NCI-H526 (cell line): Measurements from ENCODE around the gene FOXA3.
"Not testable (repeated sequence)": the region's sequence is repeated elsewhere in the genome, so short reads cannot be mapped to it uniquely, and the experiment has no call there.

Experiments
- DNase-seq, 2 experiments: peaks; one replicate each; lab custom pipeline; 2025; lab: John Stamatoyannopoulos, UW

Gene FOXA3

DNA sequence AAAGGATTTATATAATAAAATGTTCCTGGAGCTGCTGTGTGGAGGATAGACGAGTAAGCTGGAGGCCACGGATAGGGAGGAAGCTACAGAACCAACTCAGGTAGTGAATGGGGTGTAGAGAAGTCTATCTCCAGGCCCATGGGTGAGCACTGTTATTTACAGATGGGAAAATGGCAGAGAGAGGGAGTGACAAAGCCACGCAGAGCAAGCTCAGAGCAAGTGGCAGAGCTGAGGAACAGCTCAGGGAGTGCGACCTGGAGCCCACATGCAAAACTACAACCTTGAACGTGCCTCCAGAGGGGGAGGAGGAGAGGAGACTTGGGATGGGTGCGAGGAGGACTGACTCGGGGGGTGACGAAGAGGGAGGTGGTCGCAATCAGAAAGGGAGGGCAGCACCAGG lies 35.6 kb upstream of the FOXA3 start:
- no peak for DNase-seq

DNA sequence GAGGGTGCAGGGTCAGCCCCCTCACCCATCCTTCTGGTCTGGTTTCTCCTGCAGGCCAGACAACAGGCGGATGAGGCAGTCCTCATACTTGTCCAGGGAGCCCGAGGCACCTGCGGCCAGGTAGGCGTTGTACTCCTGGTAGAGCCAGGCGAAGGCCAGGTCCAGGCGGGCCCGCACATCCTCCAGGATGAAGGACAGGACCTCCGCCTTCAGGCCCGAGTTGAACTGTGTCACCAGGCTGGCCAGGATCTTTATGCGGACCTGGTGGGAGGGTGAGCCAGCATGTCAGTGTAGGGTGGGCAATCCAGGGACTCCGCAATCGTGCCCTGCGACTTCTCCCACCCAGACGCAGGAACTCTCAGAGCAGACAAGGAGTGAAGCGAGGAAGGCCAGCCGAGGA lies 35.2 kb upstream of the FOXA3 start:
- DNase-seq, result no peak

DNA sequence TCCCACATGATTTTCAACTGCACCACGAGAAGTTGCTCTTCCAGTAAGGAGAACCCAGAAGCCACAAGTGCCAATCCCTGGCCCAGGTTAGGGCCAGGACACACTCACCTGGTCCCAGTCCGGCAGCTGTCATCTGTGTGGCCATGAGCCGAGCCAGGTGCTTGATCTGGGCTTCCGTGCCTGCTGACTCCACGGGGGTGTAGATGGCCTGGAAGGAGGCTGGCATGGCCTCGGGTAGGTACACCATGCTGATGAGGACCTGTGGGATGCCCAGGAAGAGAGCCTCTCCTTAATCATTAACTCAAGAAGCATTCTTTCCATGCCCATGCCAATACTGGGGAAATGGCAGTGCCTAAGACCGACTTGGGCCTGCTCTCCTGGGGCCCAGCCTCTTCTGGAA lies 29.2 kb upstream of the FOXA3 start:
- DNase-seq, result no peak

DNA sequence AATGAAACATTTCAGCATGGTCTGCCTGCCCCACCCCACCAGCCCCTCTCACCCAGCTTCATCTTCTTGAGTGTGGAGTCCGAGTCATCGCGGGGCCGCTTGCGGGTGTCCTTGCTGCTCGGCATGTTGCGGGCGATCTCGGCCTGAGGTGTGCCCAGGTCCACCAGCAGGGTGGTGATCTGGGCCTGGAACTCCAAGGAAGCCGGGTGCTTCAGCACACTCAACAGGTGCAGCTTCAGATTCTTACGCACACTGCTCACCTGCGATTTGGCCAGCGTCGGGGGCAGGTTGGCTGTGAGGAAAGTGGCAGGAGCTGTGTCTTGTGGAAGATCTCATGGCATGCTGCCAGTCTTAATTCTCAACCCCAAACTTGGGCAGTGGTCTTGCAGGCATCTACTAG lies 21.9 kb upstream of the FOXA3 start:
- no peak for DNase-seq

DNA sequence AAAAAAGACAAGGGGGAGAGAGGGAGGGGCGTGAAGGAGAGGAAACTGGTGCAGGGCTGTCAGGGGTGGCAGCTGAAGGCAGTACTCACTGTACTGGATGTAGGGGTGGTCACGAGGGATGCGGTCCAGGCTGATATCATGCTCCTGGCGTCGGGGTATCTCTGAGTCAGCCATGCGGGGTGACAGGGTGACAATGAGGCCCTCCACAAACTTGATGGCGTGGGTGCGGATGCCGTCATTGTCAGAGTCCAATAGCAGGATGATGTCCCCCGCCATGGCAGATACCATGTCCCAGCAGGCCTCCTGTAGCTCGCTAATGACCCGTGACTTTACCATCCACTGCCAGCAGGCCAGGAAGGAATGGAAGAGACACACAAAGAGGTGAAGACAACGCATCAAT lies 16.5 kb upstream of the FOXA3 start:
- no peak for DNase-seq

DNA sequence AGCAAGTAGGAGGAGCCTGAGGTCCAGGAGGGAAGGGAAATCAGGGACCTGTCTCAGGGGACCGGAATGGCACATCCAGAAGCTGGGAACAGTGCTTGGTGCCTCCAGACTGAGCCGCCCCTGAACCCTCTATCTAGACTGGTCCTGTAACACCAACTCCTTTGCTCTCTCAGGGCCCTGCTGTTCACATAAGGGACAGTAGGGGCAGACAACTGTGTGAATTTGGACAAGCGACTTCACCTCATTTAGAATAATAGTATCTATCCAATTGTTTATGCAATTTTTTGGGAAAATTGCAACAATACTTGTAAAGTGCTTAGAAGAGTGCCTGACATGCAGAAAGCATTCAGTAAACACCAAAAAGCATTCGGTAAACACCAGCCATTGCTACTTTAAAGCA lies 15.2 kb upstream of the FOXA3 start:
- DNase-seq, result no peak

DNA sequence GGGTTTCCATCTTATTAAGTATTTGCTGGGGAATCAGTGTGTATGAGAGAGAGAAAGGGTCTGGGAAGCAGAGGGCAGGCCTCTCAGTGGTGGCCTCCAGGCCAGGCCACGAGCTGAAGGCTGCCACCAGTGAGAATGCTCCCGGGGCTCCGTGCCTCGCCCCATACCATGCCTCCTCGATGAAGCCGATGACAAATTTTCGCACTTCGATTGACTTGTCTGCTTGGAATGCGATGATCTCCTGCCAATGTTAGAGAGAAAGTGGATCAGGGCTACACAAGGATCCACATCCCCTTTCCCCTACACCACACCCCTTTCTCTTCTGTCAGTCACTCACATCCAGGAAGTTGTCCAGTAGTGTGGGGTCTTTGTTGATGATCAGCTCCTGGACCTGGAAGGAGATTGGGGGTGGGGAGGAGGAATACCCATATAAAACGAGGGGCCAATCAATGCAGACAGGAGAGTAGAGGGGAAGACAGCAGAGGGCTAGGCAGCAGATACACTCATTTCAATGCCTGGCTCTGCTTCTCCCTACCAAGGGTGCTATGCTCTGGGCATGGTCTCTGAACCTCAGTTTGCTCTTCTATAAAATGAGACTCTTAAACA lies 11.9 kb upstream of the FOXA3 start:
- DNase-seq, result no peak

DNA sequence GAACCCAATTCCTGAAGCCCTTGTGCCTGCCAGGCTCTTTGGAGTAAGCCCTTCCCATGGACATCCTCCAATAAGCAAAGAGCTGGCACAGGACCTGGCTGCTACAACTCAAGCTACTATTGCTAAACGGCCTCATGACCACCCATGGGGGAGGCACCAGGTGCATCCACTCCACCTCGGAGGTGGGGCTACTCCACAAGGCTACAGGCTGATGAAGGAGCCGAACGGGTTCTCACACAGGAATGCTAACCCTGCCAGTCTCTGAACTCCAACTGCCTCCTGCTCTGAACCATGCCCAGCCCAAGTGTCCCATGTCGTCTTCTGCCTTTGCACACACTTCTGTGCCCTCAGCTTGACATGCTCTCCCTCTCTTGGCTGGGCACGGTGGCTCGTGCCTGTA lies 11.1 kb upstream of the FOXA3 start:
- no peak for DNase-seq

DNA sequence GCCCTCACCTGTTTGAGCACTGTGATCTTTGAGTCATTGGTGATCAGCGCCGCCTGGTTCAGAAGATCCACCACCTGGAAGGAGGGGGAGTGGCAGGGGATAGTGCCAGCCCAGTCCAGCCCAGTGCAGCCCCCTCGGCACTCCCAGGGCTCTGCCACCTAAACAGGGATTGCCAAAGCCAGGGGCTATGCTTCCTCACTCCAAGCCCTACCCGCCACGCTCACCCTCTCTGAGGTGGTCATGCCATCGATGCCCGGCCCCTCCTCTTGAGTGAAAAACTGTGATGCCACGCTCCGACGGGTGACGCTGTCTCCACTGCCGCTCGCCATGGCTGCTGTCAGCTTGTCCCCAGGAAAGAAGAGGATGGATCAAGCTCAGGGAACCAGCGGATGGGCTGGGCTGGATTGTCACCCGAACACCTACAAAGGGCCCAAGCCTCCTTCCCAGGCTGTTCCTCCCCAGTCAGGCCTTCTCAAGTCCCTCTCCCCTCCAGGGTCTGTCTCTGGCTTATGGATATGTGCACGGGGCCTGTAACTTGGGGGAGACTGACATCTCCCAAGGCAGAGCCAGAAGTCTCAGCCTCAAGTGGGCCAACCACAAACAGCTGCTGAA lies 9.9 kb upstream of the FOXA3 start:
- no peak for DNase-seq

DNA sequence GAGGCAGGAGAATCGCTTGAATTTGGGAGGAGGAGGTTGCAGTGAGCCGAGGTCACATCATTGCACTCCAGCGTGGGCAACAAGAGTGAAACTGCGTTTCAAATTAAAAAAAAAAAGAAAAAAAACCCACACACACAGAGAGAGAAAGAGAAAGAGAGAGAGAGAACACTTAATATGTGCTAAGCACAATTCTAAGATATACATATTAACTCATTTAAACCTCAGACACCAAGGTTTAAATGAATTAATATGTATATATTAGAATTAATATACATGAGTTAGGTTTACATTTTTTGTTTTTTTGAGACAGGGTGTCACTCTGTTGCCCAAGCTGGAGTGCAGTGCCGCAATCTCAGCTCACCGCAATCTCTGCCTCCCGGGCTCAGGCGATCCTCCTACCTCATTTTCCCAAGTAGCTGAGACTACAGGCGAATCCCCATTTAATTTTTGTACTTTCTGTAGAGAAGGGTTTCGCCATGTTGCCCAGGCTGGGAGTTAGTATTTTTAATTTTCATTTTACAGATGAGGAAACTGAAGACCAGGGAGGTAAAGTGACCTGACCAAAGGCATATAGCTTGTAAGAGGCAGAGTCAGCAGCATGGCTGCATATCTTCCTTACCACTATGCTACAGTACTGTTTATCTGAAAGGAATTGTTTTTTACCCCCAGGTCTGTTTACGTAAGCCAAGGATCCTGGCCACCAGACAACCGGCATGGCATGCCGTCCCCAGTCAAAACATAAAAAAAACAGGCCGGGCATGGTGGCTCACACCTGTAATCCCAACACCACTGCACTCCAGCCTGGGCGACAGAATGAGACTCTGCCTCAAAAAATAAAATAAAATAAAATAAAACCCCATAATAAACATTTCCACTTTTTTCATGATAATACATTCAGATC lies 3.5 kb upstream of the FOXA3 start:
- DNase-seq, result no peak

DNA sequence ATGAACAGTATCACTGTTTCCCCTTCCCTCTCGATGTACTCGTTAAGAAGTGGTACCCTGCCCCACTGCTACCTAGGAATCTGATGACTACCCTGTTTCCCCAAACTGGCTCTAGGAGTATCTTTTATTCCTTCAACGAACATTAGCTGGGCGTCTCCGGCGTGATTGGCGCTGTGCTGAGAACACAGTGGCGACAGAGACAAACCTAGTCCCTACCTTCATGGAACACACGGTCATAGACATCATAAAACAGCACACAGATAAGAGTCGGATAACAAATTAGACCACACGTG lies 1.9 kb upstream of the FOXA3 start:
- DNase-seq, result no peak

DNA sequence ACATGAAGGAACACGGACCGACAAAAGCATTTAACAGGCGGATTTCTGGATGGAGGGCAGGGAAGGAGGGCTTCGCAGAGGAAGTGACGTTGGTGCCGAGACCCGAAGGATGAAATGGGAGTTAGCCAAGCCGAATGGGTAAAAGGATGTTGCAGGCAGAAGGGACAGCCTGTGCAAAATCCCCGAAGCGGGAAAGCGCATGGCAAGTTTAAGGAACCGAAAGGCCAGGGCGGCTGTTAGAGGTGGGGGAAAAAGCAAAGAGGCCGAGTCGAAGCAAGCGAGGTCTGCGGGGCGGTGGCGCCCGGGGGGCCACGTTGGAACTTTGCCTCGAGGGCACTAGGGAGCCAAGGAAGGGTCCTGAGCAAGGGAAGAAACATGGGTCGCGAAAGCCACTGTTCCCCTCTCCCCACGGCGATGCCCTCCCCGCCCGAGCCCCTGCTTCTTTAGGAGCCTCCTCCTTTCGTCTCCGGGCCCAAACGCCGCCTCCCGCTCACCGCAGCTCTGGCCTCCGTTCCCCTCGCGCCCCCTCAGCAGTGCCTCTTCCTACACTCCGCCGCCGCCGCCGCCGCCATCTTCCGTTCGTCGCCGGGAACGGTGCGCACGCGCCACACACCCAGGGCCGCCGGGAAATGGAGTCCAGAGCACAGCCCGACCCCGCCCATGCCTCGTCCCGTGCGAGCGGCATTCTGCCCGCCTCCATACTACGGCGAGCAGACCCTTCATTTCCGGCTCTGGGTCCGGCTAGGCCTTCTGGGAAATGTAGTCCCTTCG lies 1.4 kb upstream of the FOXA3 start, which contains the start of gene SYMPK:
Gene SYMPK, minus strand, starts transcription at position 584 of the 771 bp plus-strand sequence. CDS start 8,652 bp downstream, outside the sequence.
- peak; percentile 96 to 99 for DNase-seq

DNA sequence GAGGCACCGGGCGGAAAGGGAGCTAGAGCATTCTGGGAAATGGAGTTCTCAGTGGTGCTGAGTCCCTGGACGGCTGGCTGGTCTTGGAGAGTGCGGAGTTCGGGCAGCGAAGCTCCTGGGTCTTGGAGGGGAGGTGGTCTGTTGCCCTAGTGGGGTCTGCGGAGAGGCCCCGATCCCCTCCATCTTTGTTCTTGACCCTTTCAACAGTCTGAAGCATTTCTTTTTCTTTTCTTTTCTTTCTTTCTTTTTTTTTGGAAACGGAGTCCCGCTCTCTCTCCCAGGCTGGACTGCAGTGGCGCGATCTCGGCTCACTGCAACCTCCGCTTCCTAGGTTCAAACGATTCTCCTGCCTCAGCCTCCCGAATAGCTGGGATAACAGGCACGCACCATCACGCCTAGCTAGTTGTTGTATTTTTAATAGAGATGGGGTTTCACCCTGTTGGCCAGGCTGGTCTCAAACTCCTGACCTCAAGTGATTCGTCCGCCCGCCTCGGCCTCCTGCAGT lies 739 bp upstream of the FOXA3 start:
- DNase-seq, result no peak

DNA sequence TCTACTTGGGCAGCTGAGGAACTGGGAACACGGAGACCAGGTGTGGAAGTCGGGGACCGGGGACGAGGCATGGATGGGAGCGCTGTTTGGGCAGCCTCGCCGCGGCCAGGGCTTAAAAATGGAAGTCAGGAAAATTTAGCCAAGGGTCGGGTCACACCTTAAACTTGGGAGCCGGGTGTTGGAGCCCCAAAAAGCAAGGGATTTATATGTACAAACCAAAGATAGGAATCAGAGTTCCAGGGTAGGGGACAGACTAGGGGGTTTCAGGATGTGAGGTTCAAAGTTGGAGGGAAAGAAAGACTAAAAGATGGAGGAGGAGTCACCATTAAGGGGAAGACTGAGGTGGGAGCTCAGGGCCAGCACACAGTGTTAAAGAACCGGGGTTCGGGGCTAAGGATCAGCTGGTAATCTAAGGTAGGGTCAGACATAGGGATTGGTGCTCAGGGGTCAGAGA lies 530 bp downstream of the FOXA3 start:
- DNase-seq, result no peak

DNA sequence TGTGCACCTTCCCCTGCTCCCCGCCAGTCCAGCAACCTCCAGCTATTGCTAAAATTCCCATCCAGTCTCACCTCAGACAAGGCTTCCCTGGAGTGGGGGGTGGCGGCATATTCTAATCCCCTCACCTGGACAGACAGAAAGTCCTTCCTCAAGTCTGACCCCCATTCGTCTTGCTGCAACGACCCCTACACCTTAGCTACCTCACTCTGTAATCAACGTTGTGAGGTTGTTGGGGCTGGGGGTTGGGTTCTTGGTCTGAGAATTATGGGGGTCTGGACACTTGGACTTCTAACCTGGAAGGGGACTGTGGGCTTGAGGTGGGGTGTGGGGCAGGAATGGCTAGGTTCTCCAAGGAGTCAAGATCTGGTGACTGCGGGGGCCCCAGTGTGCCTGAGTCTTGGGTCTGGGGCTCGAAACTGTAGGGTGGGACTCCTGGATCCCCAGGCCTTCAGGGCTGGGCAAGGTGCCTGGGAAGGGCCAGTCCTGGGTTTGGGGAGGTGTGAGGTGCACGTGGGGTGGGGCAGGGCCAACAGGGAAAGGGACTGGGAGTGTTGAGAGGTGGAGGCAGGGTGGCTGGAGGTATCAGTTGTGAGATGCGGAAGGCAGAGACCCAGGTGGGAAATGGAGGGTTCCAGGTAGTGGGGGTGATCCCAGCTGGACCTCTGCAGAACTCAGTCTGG lies 1.3 kb downstream of the FOXA3 start:
- no peak for DNase-seq

DNA sequence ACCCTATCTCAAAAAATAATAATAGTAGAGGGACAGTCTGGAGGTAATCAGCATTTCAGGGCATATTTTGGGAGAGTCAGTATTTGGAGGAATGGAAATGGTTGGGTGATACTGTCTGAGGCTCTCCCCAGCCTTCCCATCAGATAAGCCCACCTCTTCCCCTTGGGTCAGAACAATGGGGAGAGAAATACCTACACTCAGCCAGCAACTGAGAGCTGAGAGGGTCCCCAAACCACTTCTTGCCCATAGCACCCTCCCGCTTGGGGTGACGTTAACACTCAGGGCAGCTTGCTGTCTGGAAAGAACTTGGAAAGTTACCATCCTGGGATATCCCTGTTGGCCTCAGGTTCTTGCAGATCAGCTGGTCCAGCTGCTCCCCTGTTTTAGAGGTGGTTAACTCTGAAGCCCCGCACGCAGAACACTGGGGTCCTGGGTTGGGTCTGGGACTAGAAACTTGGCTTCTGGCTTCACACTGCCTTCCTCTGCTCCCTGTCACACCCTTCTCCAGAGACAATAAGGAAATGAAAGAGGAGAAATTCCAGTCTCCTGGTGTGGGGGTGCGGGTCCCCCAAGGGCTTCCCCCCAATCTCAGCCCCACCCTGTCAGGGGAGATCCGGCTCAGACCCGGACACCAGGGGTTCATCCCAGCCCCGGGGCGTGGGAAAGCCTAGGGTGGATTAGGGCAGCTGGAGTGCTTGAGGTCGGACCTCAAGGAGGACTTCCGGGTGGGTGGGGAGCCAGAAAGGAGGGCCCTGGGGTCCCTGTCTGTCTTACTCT lies 2.5 kb downstream of the FOXA3 start:
- DNase-seq, result no peak

DNA sequence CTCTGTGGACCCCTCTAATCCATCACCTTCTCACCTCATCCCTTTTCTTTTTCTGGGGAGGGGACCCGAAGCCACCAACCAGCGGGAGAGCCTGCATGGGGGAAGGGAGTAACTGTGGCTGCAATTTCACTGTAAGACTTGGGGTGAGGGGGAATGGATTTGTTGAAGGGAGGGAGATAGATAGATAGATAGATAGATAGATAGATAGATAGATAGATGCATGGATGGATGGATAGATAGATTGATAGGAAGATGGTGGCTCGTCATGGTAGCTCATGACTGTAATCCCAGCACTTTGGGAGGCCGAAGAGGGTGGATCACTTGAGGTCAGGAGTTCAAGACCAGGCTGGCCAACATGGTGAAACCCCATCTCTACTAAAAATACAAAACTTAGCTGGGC lies 3.1 kb downstream of the FOXA3 start:
- DNase-seq, result not testable (repeated sequence)

DNA sequence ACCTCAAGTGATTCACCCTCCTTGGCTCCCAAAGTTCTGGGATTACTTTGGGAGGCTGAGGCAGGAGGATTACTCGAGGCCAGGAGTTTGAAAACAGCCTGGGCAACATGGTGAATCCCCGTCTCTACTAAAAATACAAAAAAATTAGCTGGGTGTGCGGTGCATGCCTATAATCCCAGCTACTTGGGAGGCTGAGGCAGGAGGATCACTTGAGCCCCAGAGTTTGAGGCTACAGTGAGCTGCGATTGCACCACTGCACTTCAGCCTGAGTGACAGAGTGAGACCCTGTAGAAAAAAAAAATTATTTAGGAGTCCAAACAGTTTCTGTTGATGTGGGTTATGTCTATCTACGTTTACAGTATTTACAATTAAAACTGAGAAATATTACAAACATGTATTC lies 6.7 kb downstream of the FOXA3 start:
- DNase-seq, result no peak

DNA sequence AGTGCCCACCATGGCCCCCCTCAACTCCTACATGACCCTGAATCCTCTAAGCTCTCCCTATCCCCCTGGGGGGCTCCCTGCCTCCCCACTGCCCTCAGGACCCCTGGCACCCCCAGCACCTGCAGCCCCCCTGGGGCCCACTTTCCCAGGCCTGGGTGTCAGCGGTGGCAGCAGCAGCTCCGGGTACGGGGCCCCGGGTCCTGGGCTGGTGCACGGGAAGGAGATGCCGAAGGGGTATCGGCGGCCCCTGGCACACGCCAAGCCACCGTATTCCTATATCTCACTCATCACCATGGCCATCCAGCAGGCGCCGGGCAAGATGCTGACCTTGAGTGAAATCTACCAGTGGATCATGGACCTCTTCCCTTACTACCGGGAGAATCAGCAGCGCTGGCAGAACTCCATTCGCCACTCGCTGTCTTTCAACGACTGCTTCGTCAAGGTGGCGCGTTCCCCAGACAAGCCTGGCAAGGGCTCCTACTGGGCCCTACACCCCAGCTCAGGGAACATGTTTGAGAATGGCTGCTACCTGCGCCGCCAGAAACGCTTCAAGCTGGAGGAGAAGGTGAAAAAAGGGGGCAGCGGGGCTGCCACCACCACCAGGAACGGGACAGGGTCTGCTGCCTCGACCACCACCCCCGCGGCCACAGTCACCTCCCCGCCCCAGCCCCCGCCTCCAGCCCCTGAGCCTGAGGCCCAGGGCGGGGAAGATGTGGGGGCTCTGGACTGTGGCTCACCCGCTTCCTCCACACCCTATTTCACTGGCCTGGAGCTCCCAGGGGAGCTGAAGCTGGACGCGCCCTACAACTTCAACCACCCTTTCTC lies 8.2 kb downstream of the FOXA3 start:
- no peak for DNase-seq

DNA sequence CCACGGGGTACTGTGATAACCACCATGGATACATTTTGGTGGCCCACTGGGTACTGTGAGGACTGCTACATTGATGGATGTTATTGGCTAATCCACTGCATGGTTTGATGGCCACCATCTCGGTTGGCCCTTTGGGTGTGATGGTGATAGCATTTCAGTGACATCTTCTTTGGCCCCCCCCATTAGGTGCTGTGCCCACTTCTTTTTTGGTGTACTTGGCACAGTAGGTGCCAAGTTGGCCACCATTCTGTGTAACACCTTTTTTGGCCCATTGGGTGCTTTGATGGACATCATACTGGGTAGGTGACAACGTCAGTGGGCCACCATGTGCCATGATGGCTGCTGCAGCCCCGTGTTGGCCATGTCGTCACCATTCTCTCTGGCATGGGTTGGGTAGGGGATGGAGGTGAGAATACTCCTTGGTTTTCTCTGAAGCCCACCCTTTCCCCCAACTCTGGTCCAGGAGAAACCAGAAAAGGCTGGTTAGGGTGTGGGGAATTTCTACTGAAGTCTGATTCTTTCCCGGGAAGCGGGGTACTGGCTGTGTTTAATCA lies 9.2 kb downstream of the FOXA3 start:
- DNase-seq, result no peak
